Upper lobe of left lung (tissue), 4 donors: Measurements from ENCODE around the gene ZBED4.

Experiments used
- CTCF ChIP-seq, 6 experiments: fragments of 450-650 bp in 4 of 6; fragments of 200-600 bp in 2 of 6; sonication (generic) in 2 of 6; IDR thresholded peaks; one replicate each; pipeline ENCODE4 v1.5.1; 2016 to 2019; ENCODE audit warnings: antibody characterized with exemption in 6 of 6
- POLR2A ChIP-seq, 4 donors: fragments of 450-650 bp; IDR thresholded peaks; one replicate each; pipeline ENCODE4 v1.5.1; 2016 to 2017; ENCODE audit warnings: antibody characterized with exemption in 4 of 4, mild to moderate bottlenecking in 2 of 4
- POLR2AphosphoS5 ChIP-seq, 2 donors: sonication (generic); formaldehyde crosslinking; IDR thresholded peaks; one replicate each; pipeline ENCODE4 v1.5.1; 2017; ENCODE audit warnings: antibody characterized with exemption in 2 of 2

DNA sequence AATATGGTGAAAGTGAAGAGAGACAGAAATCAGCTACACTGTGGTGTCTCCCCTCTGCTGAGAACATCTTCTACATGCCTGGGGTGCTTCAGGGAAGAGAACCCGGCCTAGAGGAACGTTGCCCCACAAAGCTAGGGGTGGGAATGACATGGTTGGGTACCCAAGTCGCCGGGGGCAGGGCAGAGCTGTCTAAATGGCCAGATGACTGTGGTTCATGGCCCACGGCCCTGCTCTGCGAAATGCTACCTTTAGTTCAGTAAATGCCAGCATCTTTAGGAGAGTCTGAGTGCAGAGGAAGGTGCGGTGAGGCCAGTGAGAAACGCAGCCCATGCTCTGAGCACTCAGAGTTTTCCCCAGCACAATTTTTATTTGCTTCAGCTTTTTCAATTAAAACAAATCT lies 38.8 kb upstream of the ZBED4 start:
- no peak for TF ChIP-seq CTCF (IDR thresholded peaks at IDR 0.05)
- no peak for TF ChIP-seq POLR2A (IDR thresholded peaks at IDR 0.05)
- TF ChIP-seq POLR2AphosphoS5 (IDR thresholded peaks at IDR 0.05), result no peak
